ENCODE results near the gene HPGDS.
A peak's percentile ranks its signal among the peaks of the same experiment; 100 is the strongest.
"Not testable (repeated sequence)": the region's sequence is repeated elsewhere in the genome, so short reads cannot be mapped to it uniquely, and the experiment has no call there.

Gene HPGDS

DNA sequence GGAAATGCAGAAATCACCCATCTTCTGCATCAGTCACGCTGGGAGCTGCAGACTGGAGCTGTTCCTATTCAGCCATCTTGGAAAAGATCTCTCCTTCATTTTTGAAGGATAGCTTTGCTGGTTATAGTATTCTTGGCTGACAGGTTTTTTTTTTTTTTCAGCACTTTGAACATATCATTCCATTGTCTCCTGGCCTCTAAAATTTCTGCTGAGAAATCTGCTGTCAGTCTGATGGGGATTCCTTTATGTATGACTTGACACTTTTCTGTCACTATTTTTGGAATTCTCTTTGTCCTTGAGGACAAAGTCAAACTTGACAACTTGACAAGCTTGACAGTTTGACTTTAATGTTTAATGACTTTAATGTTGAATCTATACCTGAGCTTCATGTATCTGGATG lies 16.8 kb downstream of the HPGDS start:
- no peak for DNase-seq (ENCODE audit: low read depth)

GRCh38 chr4:94319927-94320326 lies 22.7 kb downstream of the HPGDS start:
- not testable (repeated sequence) for DNase-seq (ENCODE audit: low read depth)

GRCh38 chr4:94307231-94307871 lies 35.3 kb downstream of the HPGDS start:
- peak; percentile 32 for DNase-seq (ENCODE audit: low read depth)

DNA sequence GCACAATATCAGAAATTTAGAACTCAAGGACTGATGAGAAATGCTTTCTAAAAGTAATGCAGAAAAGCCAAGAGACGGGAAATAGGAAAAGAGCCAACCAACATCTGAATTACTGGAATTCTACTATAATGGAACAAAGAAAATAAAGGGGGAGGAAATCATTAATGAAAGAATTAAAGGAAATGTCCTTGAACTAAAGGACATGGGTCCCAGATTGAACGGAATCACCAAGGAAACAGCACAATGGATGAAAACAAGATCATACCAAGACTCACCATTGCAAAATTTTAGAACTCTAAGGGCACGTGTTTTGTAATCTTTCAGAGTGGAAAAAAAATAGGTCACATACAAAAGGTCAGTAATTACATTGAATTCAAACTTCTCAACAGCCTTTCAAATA lies 35.9 kb downstream of the HPGDS start:
- no peak for DNase-seq (ENCODE audit: low read depth)

- peak; percentile 24 for DNase-seq (ENCODE audit: low read depth)
Measured at GRCh38 chr4:94305466-94306225, 37.0 kb downstream of the HPGDS start.

DNA sequence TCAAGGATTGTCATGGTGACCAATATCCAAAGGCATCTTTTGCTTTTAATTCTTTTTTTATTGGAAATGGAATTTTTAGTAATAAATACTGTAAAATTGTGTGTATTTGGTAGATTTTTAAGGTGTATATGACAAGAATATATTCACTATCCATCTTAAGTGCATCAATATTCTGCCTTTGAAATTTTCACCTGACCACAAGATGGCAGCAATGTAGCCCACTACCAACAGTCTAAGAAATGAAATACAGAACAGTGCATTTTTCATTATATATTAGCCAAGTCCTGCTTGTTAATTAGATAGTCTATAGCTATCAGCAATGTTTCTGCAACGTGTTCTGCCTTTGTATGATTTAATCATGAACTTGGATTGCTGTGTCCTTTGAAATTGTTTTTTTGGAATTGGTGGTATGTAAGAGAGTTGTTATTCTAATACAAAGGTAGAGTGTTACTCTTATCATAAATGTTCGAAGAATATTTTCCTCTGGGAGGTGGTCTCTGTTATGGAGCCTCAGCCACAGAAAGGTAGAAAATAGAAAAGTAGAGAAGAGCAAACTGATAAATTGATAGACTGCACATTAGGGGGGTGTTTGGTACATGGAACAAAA lies 38.2 kb downstream of the HPGDS start:
- DNase-seq (ENCODE audit: low read depth), result peak; percentile 47

DNA sequence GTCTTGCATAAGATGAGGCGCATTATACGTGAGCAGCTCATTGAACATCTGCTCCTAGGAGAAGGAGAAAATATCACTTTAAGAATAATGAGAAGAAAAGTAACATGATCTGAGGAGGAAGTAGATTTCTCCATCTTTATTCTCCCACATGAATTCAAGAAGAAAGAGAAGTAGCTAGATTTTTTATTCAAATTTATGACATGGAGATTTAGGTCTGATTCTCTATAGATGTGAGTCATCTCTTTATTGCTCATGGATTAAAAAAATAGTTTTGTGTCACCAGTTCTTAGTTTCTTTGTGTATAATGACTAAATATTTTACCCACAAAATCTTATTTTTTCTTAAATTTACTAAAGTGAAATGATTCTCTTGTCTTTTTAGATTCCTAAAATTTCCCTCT lies 40.4 kb downstream of the HPGDS start:
- no peak for DNase-seq (ENCODE audit: low read depth)

DNA sequence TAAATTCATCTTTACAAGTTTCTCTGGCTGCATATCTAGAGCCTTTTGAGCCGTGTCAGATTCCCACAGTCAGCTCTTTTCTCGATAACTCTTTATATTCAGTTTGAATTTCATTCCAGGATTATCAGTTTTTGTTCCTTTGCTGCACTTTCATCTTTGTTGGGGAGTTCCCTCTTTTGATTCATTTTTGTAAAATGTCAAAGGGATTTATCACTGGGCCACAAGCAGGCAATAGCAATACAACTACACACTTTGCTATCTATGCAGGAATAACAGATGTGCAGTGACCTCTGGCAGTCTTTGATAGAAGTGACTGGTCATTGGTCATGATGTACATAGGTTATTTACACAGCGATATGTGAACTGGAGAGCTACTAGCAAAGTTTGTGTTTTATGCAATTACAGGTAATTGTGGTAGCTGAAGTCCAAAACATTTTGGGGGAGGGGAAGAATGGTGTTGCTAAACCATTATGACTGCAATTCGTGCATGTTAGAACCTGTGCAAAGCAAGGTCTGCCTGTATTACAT lies 43.8 kb downstream of the HPGDS start:
- DNase-seq (ENCODE audit: low read depth), result no peak

DNA sequence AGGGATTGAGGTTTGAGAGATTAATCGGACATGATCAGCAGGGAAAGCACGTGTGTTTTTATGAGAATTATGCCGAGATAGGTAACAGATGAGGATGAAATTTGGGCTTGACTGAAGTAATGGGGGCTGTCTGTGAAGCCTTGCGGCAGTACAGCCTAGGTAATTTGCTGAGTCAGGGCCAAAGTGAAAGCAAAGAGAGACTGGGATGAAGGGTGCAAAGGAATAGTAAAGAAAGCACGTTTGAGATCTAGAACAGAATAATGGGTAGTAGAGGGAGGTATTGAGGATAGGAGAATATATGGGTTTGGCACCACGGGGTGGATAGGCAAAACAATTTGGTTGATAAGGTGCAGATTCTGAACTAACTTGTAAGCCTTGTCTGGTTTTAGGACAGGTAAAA lies 47.2 kb downstream of the HPGDS start:
- not testable (repeated sequence) for DNase-seq (ENCODE audit: low read depth)

- not testable (repeated sequence) for DNase-seq (ENCODE audit: low read depth)
Measured at GRCh38 chr4:94293981-94294380, 48.7 kb downstream of the HPGDS start.

GRCh38 chr4:94290245-94290644 lies 52.4 kb downstream of the HPGDS start:
- DNase-seq (ENCODE audit: low read depth), result no peak

GRCh38 chr4:94285666-94286065 lies 57.0 kb downstream of the HPGDS start:
- no peak for DNase-seq (ENCODE audit: low read depth)

DNA sequence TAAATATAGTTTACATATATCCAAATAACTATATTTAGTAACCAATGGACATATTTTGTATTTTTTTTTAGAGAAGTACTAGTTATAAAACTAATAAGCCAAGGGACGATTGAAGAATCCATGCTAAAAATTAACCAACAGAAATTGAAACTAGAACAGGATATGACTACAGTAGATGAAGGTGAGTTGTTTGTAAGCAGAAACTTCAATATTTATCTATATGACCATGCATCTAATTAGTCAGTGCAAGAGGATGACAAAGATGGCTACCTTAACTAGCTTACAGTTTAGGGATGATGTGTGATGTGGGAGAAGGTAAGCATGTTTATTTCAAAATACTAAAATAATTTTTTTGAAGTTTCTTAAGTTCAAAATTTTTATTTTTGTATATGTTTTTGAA lies 57.7 kb downstream of the HPGDS start:
- no peak for DNase-seq (ENCODE audit: low read depth)

DNA sequence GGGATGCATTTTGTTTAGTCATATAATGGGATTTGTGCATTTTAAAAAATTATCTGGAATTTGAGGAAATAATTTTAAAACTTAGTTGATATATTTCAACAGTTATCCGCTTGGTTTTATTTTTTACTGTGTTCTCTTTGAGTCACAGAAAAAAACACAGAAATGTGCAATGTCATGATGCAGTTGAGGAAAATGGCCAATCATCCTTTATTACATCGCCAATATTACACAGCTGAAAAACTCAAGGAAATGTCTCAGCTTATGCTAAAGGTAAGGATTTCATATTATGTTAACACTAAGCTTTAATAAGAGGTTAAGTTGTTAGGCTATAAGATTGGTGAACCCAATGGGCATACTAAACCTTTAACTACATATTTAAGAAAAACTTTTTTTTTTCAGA lies 63.9 kb downstream of the HPGDS start:
- DNase-seq (ENCODE audit: low read depth), result no peak

GRCh38 chr4:94277534-94277933 lies 65.1 kb downstream of the HPGDS start:
- DNase-seq (ENCODE audit: low read depth), result peak; percentile 13

- no peak for DNase-seq (ENCODE audit: low read depth)
Measured at GRCh38 chr4:94276204-94276603, 66.4 kb downstream of the HPGDS start.

DNA sequence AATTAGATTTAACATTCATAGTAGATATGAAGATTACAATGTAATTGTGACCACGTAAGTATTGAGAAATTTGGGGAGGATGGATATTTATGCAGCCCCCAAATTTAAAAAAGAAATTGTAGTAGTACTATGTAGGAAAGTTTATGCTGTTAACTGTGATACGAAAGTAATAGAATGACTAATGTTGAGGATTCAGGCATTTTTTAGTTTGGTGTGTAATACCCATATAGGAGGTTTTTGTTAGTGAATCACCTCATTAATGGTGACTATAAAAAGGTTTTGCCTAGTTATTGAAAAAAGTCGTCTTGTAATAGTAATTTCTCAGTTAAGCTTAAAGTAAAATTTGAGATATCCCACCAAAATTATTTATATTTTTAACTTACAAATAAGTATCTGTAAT lies 67.7 kb downstream of the HPGDS start:
- peak; percentile 74 for DNase-seq (ENCODE audit: low read depth)

DNA sequence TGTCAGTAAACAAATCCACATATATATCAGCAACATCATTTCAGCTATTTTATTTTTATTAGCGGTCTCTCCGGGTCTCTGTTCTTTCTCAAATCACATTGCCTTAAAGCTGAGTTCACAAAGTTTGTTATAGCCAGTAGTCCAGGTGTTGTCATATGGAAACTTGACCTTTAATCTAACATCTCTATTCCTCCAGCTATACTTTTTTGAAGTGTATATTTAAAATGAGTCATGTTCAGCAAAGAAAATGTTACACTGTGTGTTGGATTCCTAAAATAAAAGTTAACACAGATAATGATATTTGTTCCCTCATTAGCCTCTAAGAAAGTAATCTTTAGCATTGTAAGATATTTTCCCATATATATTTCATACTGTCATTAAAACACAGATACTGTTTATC lies 71.4 kb downstream of the HPGDS start:
- no peak for DNase-seq (ENCODE audit: low read depth)

- DNase-seq (ENCODE audit: low read depth), result no peak
Measured at GRCh38 chr4:94267037-94267436, 75.6 kb downstream of the HPGDS start.

GRCh38 chr4:94262163-94263016 lies 80.2 kb downstream of the HPGDS start:
- DNase-seq (ENCODE audit: low read depth), result peak; percentile 4

DNA sequence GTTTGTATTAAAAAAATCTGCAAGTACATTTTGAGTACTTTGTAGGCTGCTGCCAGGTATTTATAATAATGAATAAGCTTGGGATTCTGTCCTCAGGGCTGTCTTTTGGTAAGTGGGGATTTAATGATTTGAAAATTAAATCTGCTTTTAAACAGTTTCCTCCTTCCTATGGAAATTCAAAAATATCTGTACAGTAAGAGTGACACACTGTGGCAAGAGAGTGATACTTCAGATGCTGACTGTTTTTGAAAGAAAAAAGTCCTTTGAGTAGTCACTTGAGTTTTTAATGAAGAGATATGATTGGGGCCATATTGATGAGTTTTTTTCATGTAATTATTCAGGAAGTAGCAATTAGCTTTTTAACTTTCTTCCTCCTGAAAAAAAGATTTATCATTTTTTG lies 85.8 kb downstream of the HPGDS start:
- no peak for DNase-seq (ENCODE audit: low read depth)

GRCh38 chr4:94256144-94256783 lies 86.4 kb downstream of the HPGDS start:
- no peak for DNase-seq (ENCODE audit: low read depth)

Data from EH (cell line).